Skin of body (tissue), 2 donors: ENCODE measurements around the gene MOB3B. TPM values are rescaled to one million over a fixed set of nuclear protein-coding genes. Genes with fewer than 3 reads are reported as not detected.

Source experiments
- DNase-seq: peaks from one replicate; lab custom pipeline; 2025; lab: John Stamatoyannopoulos, UW
- total RNA-seq: library from RNA; depleted of rRNA; stranded (reverse); fragments of >200 nt; gene quantifications from one replicate; pipeline ENCODE4 v1.2.3, GENCODE V29; 2014

Gene MOB3B
- total RNA-seq, 1 donor from 2014 or later = 4.5 TPM

- DNase-seq = peak; percentile 92
Observed at GRCh38 chr9:27368316-27368985, 161.2 kb downstream of the MOB3B start.

- peak; percentile 68 for DNase-seq
Observed at GRCh38 chr9:27367921-27368315, 161.7 kb downstream of the MOB3B start.

GRCh38 chr9:27367175-27367798, 162.3 kb downstream of the MOB3B start:
- DNase-seq = no peak

- DNase-seq = peak; percentile 39
Observed at GRCh38 chr9:27365707-27366376, 163.8 kb downstream of the MOB3B start.

- DNase-seq = no peak
Observed at GRCh38 chr9:27362447-27363210, 167.0 kb downstream of the MOB3B start.

- no peak for DNase-seq
Observed at GRCh38 chr9:27361492-27361891, 168.1 kb downstream of the MOB3B start.

GRCh38 chr9:27359763-27360162, 169.9 kb downstream of the MOB3B start:
- no peak for DNase-seq

GRCh38 chr9:27358007-27358406, 171.6 kb downstream of the MOB3B start:
- no peak for DNase-seq

GRCh38 chr9:27356446-27356845, 173.2 kb downstream of the MOB3B start:
- no peak for DNase-seq

GRCh38 chr9:27355166-27355565, 174.4 kb downstream of the MOB3B start:
- DNase-seq = no peak

GRCh38 chr9:27353474-27354229, 176.0 kb downstream of the MOB3B start:
- DNase-seq = no peak

GRCh38 chr9:27353166-27353473, 176.5 kb downstream of the MOB3B start:
- no peak for DNase-seq

GRCh38 chr9:27352457-27353165, 177.0 kb downstream of the MOB3B start:
- no peak for DNase-seq

GRCh38 chr9:27351438-27351837, 178.2 kb downstream of the MOB3B start:
- DNase-seq = no peak

GRCh38 chr9:27350382-27350976, 179.1 kb downstream of the MOB3B start:
- DNase-seq = no peak

- DNase-seq = peak; percentile 52
Observed at GRCh38 chr9:27349698-27350080, 179.9 kb downstream of the MOB3B start.

- DNase-seq = peak; percentile 62
Observed at GRCh38 chr9:27348785-27349697, 180.6 kb downstream of the MOB3B start.

GRCh38 chr9:27347889-27348288, 181.7 kb downstream of the MOB3B start:
- no peak for DNase-seq

GRCh38 chr9:27344776-27345175, 184.8 kb downstream of the MOB3B start:
- DNase-seq = no peak
